Measurements from ENCODE around the gene MFSD6L.

MFSD6L gene

DNA sequence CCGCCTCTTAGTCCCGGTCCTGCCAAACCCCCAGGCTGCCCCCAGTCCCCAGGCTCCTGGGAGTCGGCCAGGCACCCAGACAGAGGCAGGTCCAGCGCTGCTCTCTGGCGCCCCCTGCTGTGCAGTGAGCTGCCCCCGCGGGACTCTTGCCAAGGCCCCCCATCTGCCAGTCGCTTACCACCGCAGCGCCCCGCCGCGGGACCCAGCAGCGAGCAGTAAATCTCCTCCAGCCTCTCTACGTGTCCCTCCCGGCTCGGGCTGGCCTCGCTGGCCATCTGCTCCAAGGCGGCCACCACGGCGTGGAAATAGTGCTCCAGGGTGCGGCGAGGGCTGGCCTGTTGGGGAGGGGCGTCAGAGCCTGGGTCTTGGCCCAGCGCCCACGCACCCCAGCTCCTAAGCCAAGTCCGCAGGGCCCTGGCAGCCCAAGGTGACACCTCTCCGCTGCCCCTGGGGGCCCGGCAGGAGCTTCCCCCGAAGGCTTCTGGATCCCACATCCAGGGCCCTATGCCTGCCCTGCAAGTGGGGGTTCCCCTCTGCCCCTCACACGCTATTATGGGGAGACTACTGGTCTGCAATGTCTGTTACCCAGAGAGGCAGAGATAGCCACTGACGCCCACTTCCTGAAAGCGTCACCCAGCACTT, 33.7 kb upstream of the MFSD6L start:
- no peak for TF ChIP-seq CTCF (IDR thresholded peaks at IDR 0.05; ENCODE audit: insufficient read depth, low read depth, low read length, missing control alignments)
- no peak overlapping the region for H3K4me3 ChIP-seq (ENCODE audit: low read length)
- no peak for DNase-seq (ENCODE audit: low read depth)

GRCh38 chr17:8831234-8831849, 32.2 kb upstream of the MFSD6L start:
- H3K4me3 ChIP-seq (ENCODE audit: low read length) = no peak overlapping the region
- DNase-seq (ENCODE audit: low read depth) = no peak
- TF ChIP-seq CTCF (IDR thresholded peaks at IDR 0.05; ENCODE audit: insufficient read depth, low read depth, low read length, missing control alignments) = no peak

GRCh38 chr17:8830141-8830540, 31.0 kb upstream of the MFSD6L start:
- TF ChIP-seq CTCF (IDR thresholded peaks at IDR 0.05; ENCODE audit: insufficient read depth, low read depth, low read length, missing control alignments) = no peak
- H3K4me3 ChIP-seq (ENCODE audit: low read length) = no peak overlapping the region
- no peak for DNase-seq (ENCODE audit: low read depth)

DNA sequence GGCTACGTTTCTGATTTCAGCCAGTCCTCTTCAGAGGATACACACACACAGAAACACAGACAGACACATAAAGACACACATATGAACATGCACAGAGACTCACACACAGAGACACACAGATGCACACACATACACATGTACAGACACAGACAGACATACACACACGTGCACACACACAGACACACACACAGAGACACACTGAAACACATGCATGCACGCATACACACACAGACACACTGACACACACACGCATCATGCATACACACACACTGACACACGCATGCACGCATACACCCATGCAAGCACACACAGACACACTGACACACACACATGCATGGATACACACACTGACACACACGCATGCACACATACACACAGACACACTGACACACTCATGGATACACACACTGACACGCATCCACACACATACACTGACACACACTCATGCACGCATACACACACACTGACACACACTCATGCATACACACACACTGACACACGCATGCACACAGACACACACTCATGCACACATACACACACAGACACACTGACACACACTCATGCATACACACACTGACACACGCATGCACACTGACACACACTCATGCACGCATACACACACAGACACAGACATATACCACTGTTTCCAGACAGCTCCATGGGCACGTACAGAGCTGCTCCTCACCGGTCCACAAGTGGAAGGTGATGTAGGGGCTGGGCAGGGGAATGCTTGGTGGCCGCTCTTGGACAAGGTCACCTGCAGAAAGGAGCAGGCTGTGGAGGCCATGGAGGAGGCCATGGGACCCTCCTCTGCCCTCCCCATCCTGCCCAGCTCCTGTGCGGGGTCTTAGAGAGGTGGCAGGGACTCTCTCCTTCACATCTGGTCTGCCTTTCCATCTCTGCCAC, 30.1 kb upstream of the MFSD6L start:
- no peak for TF ChIP-seq CTCF (IDR thresholded peaks at IDR 0.05; ENCODE audit: insufficient read depth, low read depth, low read length, missing control alignments)
- no peak for DNase-seq (ENCODE audit: low read depth)
- no peak overlapping the region for H3K4me3 ChIP-seq (ENCODE audit: low read length)

GRCh38 chr17:8828517-8828875, 29.3 kb upstream of the MFSD6L start:
- no peak for TF ChIP-seq CTCF (IDR thresholded peaks at IDR 0.05; ENCODE audit: insufficient read depth, low read depth, low read length, missing control alignments)
- H3K4me3 ChIP-seq (ENCODE audit: low read length) = no peak overlapping the region
- DNase-seq (ENCODE audit: low read depth) = no peak

DNA sequence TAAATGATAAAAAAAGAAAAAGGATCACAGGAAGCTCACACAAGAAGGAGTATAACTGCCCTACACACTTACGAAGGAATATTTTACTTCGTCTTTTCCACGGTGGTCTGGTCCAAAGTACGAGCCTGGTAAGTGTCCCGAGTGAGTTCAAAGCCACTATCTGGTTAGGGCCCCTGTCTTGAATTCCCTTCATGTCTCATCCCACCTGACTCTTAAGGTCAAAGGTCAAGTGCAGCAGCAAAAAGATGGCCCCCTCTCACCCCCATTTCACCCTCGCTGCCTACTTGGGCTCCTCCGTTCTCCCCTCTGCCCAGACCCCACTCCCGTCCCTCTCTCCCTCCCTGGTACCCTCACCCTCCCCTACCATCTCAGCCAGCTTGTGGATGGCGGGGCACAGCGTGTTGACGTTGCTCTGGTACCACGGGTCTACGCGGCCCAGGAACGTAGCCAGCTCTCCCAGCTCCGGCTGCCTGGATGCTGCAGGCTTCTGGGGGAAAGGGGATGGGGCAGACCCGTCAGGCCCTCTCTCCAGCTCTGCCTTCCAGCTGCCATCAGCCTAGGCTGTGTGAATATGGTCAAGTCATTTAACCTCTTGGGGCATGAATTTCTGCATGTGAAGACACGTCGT, 27.8 kb upstream of the MFSD6L start:
- no peak overlapping the region for H3K4me3 ChIP-seq (ENCODE audit: low read length)
- TF ChIP-seq CTCF (IDR thresholded peaks at IDR 0.05; ENCODE audit: insufficient read depth, low read depth, low read length, missing control alignments) = no peak
- DNase-seq (ENCODE audit: low read depth) = no peak
